Type B pancreatic cell (in vitro differentiated cells): Measurements from ENCODE around the gene MMP11. TPM values are rescaled to one million over a fixed set of nuclear protein-coding genes. Genes with fewer than 3 reads are reported as not detected.

Source experiments
- DNase-seq: peaks from one replicate; pipeline ENCODE4 v3.0.0; 2021; ENCODE audit warnings: mixed read lengths; ENCODE audit not compliant: unreplicated experiment; ENCODE audit errors: extremely low spot score
- H3K27ac Mint-ChIP-seq: 2 replicates; pipeline ENCODE4 v1.8.0; 2021; ENCODE audit warnings: mild to moderate bottlenecking, mixed read lengths
- H3K27me3 Mint-ChIP-seq: 2 replicates; pipeline ENCODE4 v1.8.0; 2021; ENCODE audit warnings: mixed read lengths
- H3K36me3 Mint-ChIP-seq: 2 replicates; pipeline ENCODE4 v1.8.0; 2021; ENCODE audit warnings: mixed read lengths
- H3K4me1 Mint-ChIP-seq: one replicate; pipeline ENCODE4 v1.8.0; 2021; ENCODE audit warnings: mixed read lengths; ENCODE audit not compliant: unreplicated experiment
- H3K4me3 Mint-ChIP-seq: 2 replicates; pipeline ENCODE4 v1.8.0; 2021; ENCODE audit warnings: mild to moderate bottlenecking, mixed read lengths
- H3K9me3 Mint-ChIP-seq: 2 replicates; pipeline ENCODE4 v1.8.0; 2021; ENCODE audit warnings: mixed read lengths
- CTCF ChIP-seq: fragments of 200-600 bp; sonication (generic); conservative IDR thresholded peaks from 2 replicates; pipeline ENCODE4 v1.5.0; 2021; ENCODE audit warnings: antibody characterized with exemption, mild to moderate bottlenecking
- total RNA-seq: library from RNA; stranded (reverse); gene quantifications from 2 replicates; pipeline ENCODE4 v1.2.1, GENCODE V29; 2021; ENCODE audit warnings: low replicate concordance

MMP11 gene
- total RNA-seq, 1 donor from 2014 or later, result 31.6 TPM

GRCh38 chr22:23744485-23744884 is 28.2 kb upstream of the MMP11 start:
- H3K4me3 Mint-ChIP-seq, result no peak overlapping the region
- H3K27me3 Mint-ChIP-seq, result no peaks in the 10 kb centered on the region
- DNase-seq, result no peak
- H3K9me3 Mint-ChIP-seq, result no peaks in the 10 kb centered on the region
- no peak overlapping the region for H3K27ac Mint-ChIP-seq
- H3K36me3 Mint-ChIP-seq, result peaks cover 31% of the 10 kb centered on the region
- TF ChIP-seq CTCF, result no peak
- peaks cover 8% of the 10 kb centered on the region for H3K4me1 Mint-ChIP-seq

GRCh38 chr22:23745791-23746190 is 26.9 kb upstream of the MMP11 start:
- H3K27ac Mint-ChIP-seq, result no peak overlapping the region
- H3K4me1 Mint-ChIP-seq, result peaks cover 20% of the 10 kb centered on the region
- H3K4me3 Mint-ChIP-seq, result no peak overlapping the region
- DNase-seq, result no peak
- H3K9me3 Mint-ChIP-seq, result no peaks in the 10 kb centered on the region
- no peak for TF ChIP-seq CTCF
- H3K36me3 Mint-ChIP-seq, result peaks cover 37% of the 10 kb centered on the region
- H3K27me3 Mint-ChIP-seq, result no peaks in the 10 kb centered on the region

GRCh38 chr22:23749841-23750301 is 22.8 kb upstream of the MMP11 start:
- peak overlapping the region; percentile 91 for H3K27ac Mint-ChIP-seq
- no peaks in the 10 kb centered on the region for H3K27me3 Mint-ChIP-seq
- peaks cover 17% of the 10 kb centered on the region for H3K36me3 Mint-ChIP-seq
- H3K4me1 Mint-ChIP-seq, result peaks cover 20% of the 10 kb centered on the region
- no peak for TF ChIP-seq CTCF
- no peaks in the 10 kb centered on the region for H3K9me3 Mint-ChIP-seq
- H3K4me3 Mint-ChIP-seq, result peak overlapping the region; percentile 94
- DNase-seq, result no peak

- H3K27ac Mint-ChIP-seq, result peak overlapping the region; percentile 91
- peaks cover 12% of the 10 kb centered on the region for H3K36me3 Mint-ChIP-seq
- peak overlapping the region; percentile 94 for H3K4me3 Mint-ChIP-seq
- H3K9me3 Mint-ChIP-seq, result no peaks in the 10 kb centered on the region
- no peaks in the 10 kb centered on the region for H3K27me3 Mint-ChIP-seq
- no peak for TF ChIP-seq CTCF
- peaks cover 23% of the 10 kb centered on the region for H3K4me1 Mint-ChIP-seq
- DNase-seq, result no peak
Observed at GRCh38 chr22:23750367-23750713, 22.3 kb upstream of the MMP11 start.

DNA sequence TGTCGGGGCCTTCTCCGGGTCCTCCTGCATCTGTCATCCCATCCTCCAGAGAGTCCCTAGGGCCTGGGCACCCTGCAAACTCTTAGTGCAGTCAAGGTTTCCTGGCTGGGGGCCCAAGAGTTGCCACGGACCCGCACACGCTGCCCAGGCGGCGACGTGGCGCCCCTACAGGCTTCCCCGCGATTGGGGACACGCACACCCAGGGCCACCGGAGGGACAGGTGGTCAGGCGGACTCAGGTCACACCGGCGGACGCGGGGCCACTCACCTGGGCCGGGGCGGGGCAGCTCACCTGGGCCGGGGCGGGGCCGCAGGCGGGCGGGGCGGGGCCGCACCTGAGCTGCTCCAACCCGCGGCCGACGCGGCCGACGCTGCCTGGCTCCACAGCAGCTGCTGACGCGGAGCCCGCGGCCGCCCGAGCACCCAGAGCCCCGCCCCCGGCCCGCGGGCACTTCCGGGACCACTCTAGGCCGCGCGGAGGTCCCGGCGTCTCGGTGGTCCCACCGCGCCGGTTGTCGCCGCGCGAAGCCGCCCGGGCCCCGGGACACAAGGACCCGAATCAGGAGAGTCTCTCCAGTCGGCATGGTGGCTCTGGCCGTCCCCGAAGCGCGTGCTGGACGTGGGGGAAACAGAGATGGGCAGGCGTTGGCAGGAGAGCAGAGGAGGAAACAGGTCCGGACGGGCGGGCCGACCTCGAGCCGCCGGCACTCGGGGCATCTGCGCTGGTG is 21.8 kb upstream of the MMP11 start, which contains the start of gene ZNF70:
TSS of gene ZNF70 (minus strand) at position 399 of the 727 bp plus-strand sequence. CDS start 5,972 bp downstream, outside the sequence.
- peak; percentile 55 for TF ChIP-seq CTCF
- no peaks in the 10 kb centered on the region for H3K9me3 Mint-ChIP-seq
- DNase-seq, result peak; percentile 93
- peaks cover 25% of the 10 kb centered on the region for H3K4me1 Mint-ChIP-seq
- peak within 1 kb of the TSS; percentile 91 for H3K27ac Mint-ChIP-seq
- H3K4me3 Mint-ChIP-seq, result peak within 1 kb of the TSS; percentile 94
- peaks cover 8% of the 10 kb centered on the region for H3K36me3 Mint-ChIP-seq
- no peaks in the 10 kb centered on the region for H3K27me3 Mint-ChIP-seq
